GM18526 (cell line): ENCODE measurements around the gene KCNT1.

Experiments
- POLR2A ChIP-seq: IDR thresholded peaks from 3 replicates; pipeline ENCODE4 v1.6.1; 2011; ENCODE audit not compliant: insufficient read length; ENCODE audit errors: extremely low read depth

Gene KCNT1

DNA sequence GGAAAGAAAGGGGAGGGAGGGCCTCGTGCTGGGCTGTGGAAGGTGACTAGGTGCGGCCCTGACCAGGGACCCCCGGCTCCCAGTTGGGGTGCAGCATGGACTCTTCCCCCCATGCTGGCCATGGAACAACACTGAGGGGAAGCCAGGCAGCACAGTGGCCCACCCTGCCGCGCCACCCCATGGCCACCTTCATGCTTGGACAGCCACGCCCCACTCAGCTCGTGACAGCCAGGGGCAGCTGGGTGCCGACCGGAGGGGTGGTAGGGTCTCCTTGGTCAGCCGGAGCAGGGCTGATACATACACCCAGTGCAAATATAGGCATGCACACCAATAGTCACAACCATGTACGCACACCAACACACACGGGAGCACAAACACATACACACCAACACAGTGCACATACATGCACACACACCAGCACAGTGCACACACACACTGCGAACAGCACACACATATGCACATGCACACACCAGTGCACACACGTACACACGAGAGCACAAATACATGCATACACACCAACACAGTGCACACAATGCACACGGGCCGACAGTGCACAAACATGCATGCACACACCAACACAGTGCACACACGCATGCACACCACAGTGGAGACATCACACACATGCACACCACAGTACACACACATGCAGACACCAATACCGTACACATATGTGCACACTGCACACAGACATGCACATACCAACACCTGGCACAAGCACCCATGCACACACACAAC, 11.0 kb upstream of the KCNT1 start:
- no peak for TF ChIP-seq POLR2A

DNA sequence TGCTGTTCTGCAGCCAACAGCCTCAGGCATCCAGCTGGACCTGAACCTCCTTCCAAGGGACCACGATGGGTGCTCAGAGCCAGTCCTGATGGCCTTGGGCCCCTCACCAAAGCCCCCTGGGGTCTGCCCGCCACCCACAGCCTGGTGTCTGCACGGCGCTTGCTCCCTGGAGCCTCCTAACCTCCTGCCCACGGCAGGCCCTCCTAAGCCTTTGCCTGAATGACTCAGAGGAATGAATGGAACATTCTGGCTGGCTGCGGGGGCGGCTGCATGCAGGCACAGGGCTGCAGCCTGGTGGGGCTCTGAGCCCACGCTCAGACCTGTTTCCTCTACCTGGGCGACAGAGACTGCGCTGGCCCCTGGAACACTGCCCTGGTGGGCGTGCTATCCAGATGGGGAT, 9.6 kb upstream of the KCNT1 start:
- TF ChIP-seq POLR2A, result no peak

DNA sequence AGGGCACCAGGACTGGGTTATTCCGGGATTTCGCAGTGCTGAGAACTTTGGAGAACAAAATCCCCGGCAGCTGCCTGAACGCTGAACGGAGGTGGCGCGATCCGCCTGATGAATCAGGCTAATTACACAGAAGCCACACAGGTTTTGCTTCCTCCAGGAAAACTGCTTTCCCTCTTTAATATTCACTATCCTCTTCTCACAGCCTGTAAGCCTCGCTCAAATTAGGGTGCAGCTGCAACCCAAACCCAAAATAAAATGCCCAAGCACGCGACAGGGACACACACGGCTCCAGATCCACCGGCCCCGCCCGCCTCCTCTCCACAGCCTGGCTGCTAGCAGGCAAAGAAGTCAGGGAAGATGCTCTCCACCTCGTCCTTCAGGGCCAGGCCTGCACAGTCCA, 8.7 kb upstream of the KCNT1 start:
- no peak for TF ChIP-seq POLR2A

DNA sequence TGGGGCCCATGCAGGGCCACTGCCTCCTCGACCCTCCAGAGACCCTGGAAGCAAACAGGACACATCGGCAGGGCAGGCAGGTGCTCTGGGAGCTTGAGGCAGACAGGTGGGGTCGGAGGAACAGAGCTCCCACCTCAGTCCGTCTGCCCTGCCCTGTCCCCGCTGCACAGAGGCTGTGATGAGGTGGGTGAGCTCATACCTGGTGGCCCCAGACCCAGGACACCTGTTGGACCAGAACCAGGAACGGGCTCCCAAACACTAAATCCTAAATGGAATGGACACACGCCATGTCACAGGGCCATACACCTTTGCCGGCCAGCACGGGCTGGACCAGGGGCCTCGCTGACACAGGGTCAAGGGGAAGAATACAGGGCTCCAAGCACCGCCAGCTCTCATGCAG, 8.2 kb upstream of the KCNT1 start:
- TF ChIP-seq POLR2A, result no peak

DNA sequence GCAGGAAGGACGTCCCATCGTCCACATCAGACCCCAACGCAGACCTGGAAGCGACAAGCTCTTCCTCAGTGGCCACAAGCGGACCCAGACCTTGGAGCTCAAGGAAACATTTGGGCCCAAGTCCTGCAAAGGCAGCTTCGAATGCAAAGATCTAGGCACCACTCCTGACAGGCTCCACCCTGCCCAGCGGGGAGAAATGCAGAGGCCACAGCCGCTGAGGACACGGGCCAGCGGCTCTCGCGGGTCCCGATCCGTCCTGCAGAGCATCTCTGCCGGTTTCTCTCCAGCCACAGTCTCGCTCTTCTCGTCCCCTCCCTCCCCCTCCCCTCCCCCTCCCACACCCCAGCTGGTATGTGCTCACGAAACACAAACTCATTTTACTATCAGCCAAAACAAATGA, 7.6 kb upstream of the KCNT1 start:
- no peak for TF ChIP-seq POLR2A

DNA sequence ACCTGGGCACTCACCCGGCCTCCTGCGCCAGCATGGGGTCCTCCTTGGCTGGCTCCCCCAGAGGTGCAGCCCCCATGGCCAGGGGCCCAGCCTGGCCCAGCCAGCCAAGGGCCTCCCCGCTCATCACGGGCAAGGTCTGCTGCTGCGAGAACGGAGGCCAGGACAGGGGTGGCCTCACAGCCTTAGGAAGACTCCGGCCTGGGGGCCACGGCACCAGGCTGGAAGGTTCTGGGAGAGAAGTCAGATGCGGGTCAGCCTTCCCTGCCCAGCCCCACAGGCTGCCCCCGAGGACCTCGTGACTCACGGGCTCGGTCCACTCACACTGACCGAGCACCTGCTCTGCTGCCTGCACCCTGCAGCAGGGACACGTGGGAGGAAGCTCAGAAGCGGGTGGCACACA, 6.9 kb upstream of the KCNT1 start:
- no peak for TF ChIP-seq POLR2A

DNA sequence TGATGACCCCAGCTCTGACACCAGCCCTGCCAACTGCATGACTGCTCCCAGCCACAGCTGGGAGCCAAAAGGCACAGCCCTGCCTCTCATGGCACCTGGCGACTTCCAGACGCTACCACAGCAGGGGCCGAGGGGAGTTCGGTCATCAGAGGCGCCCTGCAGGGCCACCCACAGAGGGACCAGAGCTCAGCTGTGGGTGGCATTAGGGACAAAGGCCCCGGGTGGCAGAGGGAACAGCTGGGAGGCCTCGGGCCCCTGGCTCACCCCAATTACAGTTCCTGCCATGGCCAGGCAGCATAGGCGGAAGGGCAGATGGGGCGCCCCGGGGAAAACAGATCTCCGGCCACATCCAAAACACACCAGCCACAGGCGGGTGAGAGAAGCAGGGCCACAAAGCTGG, 6.3 kb upstream of the KCNT1 start:
- no peak for TF ChIP-seq POLR2A

DNA sequence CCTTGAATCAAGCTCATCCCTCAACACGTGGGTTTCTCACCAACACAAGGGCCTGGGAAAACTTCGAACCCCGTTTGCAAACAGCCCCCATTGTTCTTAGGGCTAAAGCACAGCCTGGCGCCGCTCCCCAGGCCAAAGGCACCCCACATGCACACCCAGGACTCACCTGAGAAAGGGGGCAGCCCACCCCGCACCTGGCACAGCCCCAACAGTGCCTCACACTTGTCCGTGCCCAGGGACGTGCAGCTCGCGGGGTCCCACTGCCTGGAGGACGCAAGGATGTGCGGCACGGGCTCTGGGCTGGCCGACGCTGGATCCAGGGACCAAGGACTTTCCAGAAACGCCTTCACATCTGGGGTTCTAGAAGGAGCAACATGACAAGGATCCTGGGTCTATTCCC, 5.5 kb upstream of the KCNT1 start:
- TF ChIP-seq POLR2A, result no peak

DNA sequence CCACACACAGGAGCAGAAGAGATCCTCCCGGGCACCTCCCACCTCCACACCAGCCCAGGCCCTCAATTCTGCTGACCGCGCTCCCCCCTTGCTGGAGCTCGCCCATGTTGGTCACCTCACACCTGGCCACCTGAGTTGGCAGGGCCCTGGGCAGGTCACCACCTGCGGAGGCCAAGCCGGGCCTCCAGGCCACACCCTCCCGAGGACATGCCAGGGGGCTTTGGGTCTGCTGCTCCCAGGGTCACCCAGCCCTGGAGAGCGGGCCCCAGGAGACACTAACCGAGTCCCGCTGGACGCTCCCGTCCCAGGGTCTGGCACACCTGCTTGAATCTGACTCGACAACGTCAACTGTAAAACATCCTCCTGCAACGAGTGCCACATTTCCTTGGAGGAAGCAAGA, 4.8 kb upstream of the KCNT1 start:
- TF ChIP-seq POLR2A, result no peak

DNA sequence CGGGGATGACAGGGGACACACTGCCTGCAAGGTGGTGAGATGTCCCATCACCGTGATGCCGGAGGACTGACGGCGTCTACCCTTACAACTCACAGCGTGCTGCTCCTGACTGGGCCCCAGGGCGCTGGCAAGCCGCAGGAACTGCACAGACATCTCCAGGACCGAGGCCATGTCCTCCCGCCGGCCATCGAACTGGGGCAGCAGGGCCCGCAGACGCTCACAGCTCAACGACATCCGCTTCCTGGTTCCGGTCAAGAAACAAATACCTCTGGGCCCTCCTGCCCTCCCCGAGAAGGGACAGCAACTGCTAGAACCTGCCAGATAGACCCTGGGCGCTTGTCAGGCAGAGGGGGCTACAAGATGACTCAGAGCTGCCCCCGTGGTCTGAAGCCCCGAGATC, 3.7 kb upstream of the KCNT1 start:
- no peak for TF ChIP-seq POLR2A

DNA sequence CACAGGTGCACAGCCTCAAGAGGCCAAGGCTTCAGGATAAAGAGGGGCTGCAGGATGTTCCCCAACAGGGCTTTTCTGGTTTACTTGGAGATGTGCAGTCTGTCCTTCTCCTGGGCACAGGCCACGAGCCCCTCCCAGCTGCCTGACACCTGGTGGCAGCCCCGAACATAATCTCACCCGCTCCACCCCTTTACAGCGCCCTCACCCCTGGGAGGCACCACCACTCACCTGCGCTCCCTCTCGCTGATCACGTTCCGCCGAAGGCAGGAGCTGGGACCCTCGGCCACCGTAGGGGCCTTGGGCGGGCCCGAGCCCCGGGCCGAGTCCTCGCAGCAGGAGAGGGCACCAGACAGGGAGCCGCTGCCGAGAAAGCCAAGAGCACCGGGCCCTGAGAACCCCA, 3.2 kb upstream of the KCNT1 start:
- no peak for TF ChIP-seq POLR2A

DNA sequence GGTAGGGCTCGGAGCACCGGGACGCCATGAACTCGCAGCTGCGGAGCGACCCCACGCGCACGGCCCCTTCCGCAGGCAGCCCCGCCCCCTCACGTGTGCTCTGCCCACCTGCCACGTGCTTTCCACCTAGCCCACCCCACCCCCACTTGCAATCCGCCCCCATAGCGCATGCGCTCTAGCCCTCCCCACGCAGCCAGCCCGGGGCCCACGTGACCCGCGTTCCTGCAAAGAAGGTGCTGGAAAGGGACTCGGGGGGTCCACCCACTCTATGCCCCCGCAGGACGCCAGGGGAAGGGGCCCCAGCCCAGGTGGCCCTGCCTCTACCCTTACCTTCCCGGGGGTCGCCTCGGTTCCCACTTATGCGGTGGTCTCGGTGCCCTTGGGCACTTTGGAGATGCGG, 2.5 kb upstream of the KCNT1 start, which contains the start of gene SOHLH1:
Gene SOHLH1 (minus strand): TSS at position 42 of the 400 bp plus-strand sequence. CDS start 14 bp downstream, at position 28.
- no peak for TF ChIP-seq POLR2A

DNA sequence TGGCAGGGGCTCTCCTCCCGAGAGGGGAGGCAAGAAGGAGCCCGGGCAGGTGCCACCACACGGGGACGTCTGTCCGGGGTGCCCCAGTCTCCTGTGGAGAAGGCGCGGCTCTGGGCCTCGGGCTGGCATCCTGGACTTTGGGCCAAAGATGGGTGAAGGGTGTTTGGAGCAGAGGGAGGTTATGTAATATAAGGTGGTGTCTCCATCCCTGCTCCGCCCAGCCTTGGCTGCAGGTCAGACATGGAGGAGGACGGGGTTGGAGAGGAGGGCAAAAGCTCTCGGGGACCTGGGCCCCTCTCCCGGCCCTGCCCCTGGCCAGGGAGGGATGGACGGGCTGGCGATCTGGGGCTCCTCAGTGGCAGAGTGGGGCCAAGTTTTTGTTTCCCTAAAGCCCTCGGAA, 1.5 kb upstream of the KCNT1 start:
- TF ChIP-seq POLR2A, result no peak

DNA sequence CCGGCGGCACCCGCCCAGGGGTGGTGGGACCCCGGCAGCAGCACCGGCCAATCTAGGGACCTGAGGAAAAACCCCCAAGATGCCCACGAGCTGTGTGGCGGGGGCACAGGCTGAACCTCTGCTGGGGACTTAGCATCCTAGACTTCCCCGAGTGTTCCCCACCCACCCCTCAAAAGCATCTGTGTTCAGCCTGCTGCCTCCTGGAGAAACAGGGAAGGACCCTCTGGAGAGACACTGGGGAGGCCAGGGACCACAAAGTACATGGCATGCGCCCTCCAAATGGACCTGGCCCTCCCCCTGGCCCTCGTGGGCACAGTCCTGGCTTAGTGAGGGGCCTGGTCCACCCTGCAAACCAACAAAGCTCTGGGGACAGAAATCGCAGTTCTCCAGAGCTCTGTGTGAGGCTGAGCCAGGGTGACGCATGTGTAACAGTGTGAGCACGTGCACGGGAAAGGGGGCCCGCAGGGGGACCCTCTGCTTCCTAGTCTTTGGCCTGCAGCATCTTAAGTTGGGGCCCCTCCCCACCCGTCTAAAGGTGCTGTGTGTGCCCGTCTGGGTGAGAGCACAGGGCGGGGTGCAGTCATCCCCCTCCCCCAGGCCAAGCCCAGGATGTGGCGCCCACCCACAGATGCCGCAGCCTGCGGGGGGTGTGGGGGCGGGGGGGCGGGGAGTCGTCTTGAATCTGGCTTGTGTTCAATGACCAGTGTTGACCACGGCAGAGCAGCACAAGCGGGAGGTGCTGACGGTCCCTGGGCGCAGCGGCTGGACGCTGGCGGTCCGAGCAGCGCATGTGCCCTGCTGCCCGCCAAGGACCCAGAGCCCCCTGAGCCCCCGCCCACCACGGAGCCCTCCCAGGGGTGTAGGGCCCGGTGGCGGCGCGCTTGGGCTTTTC, 672 bp upstream of the KCNT1 start:
- no peak for TF ChIP-seq POLR2A

DNA sequence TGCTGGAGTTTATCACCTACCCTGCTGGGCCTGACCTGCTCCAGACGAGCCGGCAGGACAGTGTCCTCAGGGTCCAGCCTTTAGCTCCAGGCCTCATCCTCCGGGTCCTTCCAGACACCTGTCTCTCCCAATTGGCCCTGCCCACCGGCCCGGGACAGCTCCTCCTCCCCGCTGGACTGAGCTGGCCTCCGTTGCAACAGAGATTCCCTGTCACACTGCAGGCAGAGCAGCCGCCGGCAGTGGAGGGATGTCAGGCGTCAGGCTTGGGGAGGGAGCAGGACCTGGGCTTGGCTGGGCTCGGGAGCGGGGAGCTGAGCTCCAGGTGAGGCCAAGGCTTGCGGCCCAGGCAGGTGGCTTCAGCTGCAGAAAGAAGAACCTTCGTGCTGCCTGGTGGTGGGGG, 1.7 kb downstream of the KCNT1 start:
- no peak for TF ChIP-seq POLR2A

DNA sequence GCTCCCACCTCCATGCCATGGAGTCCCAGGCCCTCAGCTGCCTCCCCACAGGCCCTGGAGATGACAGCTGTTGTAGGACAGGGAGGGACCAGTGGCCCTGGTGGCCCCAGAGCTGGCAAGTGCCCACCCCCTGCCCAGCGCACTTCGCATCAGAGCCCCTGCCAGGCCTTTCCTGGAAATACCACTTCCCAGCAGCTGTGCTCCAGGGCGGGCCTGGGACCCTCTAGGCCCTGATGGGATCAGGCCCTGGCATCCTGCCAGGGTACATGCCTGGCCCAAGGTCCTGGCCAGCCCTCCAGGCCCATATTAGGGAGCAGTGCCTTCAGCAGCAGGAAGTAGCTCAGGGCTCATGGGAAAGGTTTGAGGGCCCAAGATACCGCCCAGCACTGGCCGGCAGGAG, 2.5 kb downstream of the KCNT1 start:
- TF ChIP-seq POLR2A, result no peak
